Lung (tissue), 12 donors: ENCODE measurements around the gene PLCG2. TPM values are rescaled to one million over a fixed set of nuclear protein-coding genes. Genes with fewer than 3 reads are reported as not detected.

Source experiments
- ATAC-seq: fragments of 200-7000 bp; cut with Tn5 transposase; one replicate; pipeline ENCODE4 v1.9.1; 2020; ENCODE audit warnings: moderate number of reproducible peaks; ENCODE audit not compliant: insufficient read depth, low FRiP score
- DNase-seq, 3 donors: peaks; one replicate each; pipeline ENCODE4 v3.0.0-alpha.2; 2013 to 2017
- H3K27ac ChIP-seq, 2 donors: one replicate each; pipeline ENCODE4 v1.5.1; 2013; ENCODE audit warnings: mild to moderate bottlenecking in 2 of 2, moderate library complexity in 2 of 2, control low read depth in 1 of 2, inconsistent platforms in 1 of 2, low read depth in 1 of 2, low read length in 1 of 2
- H3K27me3 ChIP-seq, 3 donors: one replicate each; pipeline ENCODE4 v1.5.1; 2013; ENCODE audit warnings: low read length in 2 of 3; ENCODE audit not compliant: control insufficient read depth in 3 of 3, insufficient read depth in 3 of 3
- H3K36me3 ChIP-seq, 4 donors: one replicate each; pipeline ENCODE4 v1.5.1; 2013; ENCODE audit warnings: low read length in 4 of 4, mild to moderate bottlenecking in 1 of 4, moderate library complexity in 1 of 4; ENCODE audit not compliant: control insufficient read depth in 4 of 4, insufficient read depth in 4 of 4
- H3K4me1 ChIP-seq, 5 donors: one replicate each; pipeline ENCODE4 v1.5.1; 2013; ENCODE audit warnings: low read length in 5 of 5, mild to moderate bottlenecking in 2 of 5, moderate library complexity in 1 of 5; ENCODE audit not compliant: control insufficient read depth in 5 of 5, insufficient read depth in 5 of 5
- H3K4me3 ChIP-seq: one replicate; pipeline ENCODE4 v1.5.1; 2013; ENCODE audit warnings: mild to moderate bottlenecking, control low read depth, moderate library complexity
- H3K9ac ChIP-seq, 2 donors: one replicate each; pipeline ENCODE4 v1.5.1; 2013; ENCODE audit warnings: low read length in 2 of 2, control low read depth in 1 of 2; ENCODE audit not compliant: insufficient read depth in 1 of 2
- H3K9me3 ChIP-seq, 4 donors: one replicate each; pipeline ENCODE4 v1.5.1; 2013; ENCODE audit warnings: low read length in 3 of 4, mild to moderate bottlenecking in 1 of 4, moderate library complexity in 1 of 4; ENCODE audit not compliant: control insufficient read depth in 4 of 4, insufficient read depth in 3 of 4
- WGBS, 2 donors: extraction: QIAGEN DNeasy Blood & Tissue Kit; methylation state at CpG; one replicate each; pipeline ENCODE4 v1.1.7; 2013; 5-methylcytosine and 5-hydroxymethylcytosine counted together
- polyA plus RNA-seq, 2 donors: library from polyadenylated mRNA; stranded (reverse); fragments of 200-250 nt; gene quantifications; one replicate each; pipeline ENCODE4 v1.2.1, GENCODE V29; 2013
- total RNA-seq, 2 donors: library from RNA; depleted of rRNA in 1 of 2; stranded (reverse); fragments of >200 nt in 1 of 2; gene quantifications; one replicate each; pipeline ENCODE4 v1.2.1, GENCODE V29; 2014 to 2021
- TF ChIP-seq, protein P1 (sequence below): IDR thresholded peaks from 2 replicates; pipeline ENCODE4 v1.5.1; 2012; ENCODE audit warnings: mild to moderate bottlenecking; ENCODE audit errors: control extremely low read depth, extremely low read depth
- donor health status: control.
- donor health status: control.
- donor health status: Bipolar disorder and iron deficiency.
- donor health status: healthy.
- donor health status: DM: yes; HTN: yes; CAD: no.

The PLCG2 gene
- total and polyA plus RNA-seq, 4 donors = 8.8 to 41.0 (median 29.4) TPM

DNA sequence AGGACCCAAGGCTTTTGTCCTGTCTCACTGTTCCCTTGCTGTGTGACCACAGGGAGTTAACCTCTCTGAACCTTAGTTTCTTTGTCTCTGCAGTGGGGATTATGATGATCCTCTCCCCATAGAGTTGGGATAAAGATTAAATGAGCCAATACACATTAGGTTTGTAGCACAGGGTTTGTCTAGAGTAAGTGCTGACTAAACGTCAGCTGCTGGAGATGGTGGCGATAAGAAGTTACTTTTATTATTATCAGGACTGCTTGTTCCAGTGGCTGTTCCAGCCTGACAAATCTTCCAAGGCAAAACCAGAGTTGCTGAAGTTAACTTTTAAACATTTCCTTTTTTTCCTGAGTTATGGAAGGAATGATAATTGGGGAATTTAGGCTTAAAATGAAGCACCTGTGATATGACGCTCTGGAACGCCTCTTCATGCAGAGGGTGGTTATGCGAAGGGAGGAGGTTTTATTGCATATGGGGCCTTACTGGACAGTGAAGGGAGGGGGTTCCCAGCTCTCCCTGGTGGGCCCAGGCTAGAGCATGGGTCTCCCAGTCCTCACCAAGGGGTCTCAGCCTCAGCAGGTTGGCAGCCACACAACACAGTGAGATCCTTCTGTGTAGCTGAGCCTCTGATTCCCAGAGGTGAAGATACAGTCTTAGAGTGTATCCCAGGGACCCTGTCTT, 35.8 kb downstream of the PLCG2 start:
- TF ChIP-seq, protein P1, sequence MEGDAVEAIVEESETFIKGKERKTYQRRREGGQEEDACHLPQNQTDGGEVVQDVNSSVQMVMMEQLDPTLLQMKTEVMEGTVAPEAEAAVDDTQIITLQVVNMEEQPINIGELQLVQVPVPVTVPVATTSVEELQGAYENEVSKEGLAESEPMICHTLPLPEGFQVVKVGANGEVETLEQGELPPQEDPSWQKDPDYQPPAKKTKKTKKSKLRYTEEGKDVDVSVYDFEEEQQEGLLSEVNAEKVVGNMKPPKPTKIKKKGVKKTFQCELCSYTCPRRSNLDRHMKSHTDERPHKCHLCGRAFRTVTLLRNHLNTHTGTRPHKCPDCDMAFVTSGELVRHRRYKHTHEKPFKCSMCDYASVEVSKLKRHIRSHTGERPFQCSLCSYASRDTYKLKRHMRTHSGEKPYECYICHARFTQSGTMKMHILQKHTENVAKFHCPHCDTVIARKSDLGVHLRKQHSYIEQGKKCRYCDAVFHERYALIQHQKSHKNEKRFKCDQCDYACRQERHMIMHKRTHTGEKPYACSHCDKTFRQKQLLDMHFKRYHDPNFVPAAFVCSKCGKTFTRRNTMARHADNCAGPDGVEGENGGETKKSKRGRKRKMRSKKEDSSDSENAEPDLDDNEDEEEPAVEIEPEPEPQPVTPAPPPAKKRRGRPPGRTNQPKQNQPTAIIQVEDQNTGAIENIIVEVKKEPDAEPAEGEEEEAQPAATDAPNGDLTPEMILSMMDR = no peak
- H3K27me3 ChIP-seq = no peaks in the 10 kb centered on the region
- H3K27ac ChIP-seq = no peak overlapping the region
- ATAC-seq = no peak
- peaks cover 0 to 8% (median 0%) of the 10 kb centered on the region in 4 donors for H3K9me3 ChIP-seq
- peaks cover 0 to 12% (median 0%) of the 10 kb centered on the region in 5 donors for H3K4me1 ChIP-seq
- no peak overlapping the region for H3K4me3 ChIP-seq
- no peaks in the 10 kb centered on the region for H3K36me3 ChIP-seq
- H3K9ac ChIP-seq = no peak overlapping the region
- 72 to 76% methylated on average over 5 of the region's 5 CpGs for WGBS, 2 donors
- no peak for DNase-seq

DNA sequence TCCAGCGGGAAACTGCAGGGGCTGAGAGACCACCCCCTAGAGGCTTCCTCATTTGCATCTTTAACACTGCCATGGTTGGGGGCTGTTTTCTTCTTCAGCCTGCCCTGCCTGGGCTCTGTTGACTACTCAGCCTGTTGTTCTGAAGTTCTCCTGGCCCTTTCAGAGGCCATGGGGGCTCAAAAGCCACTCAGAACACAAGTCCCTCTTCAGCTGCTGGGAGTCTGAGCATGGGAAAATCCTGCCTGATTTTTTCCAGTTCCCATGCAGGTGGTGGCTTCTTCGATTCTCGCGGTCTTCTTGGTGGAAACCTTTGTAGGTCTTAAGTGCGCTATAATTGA, 36.3 kb downstream of the PLCG2 start:
- Histone ChIP-seq H3K4me3 (no peak overlapping the region), H3K27me3 (no peaks in the 10 kb centered on the region), H3K36me3 (no peaks in the 10 kb centered on the region), H3K9me3 (peaks cover 0 to 8% (median 0%) of the 10 kb centered on the region in 4 donors), H3K27ac (no peak overlapping the region), H3K4me1 (peaks cover 0 to 12% (median 0%) of the 10 kb centered on the region in 5 donors), H3K9ac (no peak overlapping the region)
- TF ChIP-seq, protein P1 = no peak
- 78% methylated on average over 5 of the region's 5 CpGs for WGBS, 2 donors
- ATAC-seq = no peak
- DNase-seq = no peak

DNA sequence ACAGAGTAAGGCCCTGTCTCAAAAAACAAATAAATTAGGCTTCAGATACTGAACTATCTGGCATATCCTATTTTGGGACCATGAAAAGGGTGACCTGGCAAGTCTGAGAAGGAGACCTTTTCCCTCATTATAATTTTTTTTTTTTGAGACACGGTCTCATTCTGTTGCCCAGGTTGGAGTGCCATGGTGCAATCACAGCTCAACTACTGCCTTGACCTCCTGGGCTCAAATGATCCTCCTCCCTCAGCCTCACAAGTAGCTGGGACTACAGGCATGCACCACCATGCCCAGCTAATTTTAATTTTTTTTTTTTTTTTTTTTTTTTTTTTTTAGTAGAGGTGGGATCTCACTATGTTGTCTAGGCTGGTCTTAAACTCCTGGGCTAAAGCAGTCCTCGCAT, 37.3 kb downstream of the PLCG2 start:
- H3K4me1 ChIP-seq = peaks cover 0 to 12% (median 0%) of the 10 kb centered on the region in 5 donors
- ATAC-seq (no peak), DNase-seq (no peak)
- no peaks in the 10 kb centered on the region for H3K27me3 ChIP-seq
- TF ChIP-seq, protein P1 = no peak
- no peak overlapping the region for H3K9ac ChIP-seq
- peaks cover 0 to 8% (median 0%) of the 10 kb centered on the region in 4 donors for H3K9me3 ChIP-seq
- H3K4me3 ChIP-seq = no peak overlapping the region
- WGBS, 2 donors = 91 to 94% methylated on average over 2 of the region's 2 CpGs
- H3K27ac ChIP-seq = no peak overlapping the region
- no peaks in the 10 kb centered on the region for H3K36me3 ChIP-seq

DNA sequence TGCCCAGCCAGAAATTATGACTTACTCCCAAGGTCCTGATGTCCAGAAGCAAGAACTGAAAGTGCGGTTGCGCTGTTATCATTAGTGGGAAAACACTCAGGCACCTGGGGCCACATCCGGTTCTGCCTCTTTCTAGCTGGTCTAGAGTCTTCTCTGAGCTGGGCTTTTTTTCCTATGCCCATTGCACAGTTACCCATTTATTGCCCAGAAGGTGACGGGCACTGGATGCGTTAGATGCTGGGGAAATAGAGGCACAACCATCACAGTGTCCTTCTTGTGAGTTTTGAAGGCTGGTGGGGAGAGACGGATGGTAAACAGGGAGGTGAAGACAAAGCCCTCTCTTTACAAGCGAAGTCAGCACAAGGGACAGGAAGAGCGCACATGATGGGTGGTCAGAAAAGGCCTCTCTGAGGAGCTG, 37.7 kb downstream of the PLCG2 start:
- WGBS, 2 donors = 91 to 93% methylated on average over 8 of the region's 8 CpGs

More for the DNA sequence above, 37.7 kb downstream of the PLCG2 start:
- TF ChIP-seq, protein P1 = no peak
- Histone ChIP-seq H3K27ac (no peak overlapping the region), H3K36me3 (no peaks in the 10 kb centered on the region), H3K27me3 (no peaks in the 10 kb centered on the region), H3K9ac (no peak overlapping the region), H3K4me1 (peaks cover 0 to 12% (median 0%) of the 10 kb centered on the region in 5 donors), H3K4me3 (no peak overlapping the region), H3K9me3 (peaks cover 0 to 8% (median 0%) of the 10 kb centered on the region in 4 donors)
- DNase-seq = no peak
- ATAC-seq = no peak
